Measurements from ENCODE around the gene PRR15.

GRCh38 chr7:29599026-29599425 is 35.4 kb downstream of the PRR15 start:
- TF ChIP-seq FOS (IDR thresholded peaks at IDR 0.05; ENCODE audit: low read depth, low read length), result no peak
- no peak for TF ChIP-seq USF2 (IDR thresholded peaks at IDR 0.05; ENCODE audit: low read depth, low read length)
- TF ChIP-seq CTCF (conservative IDR thresholded peaks at IDR 0.05; ENCODE audit: low read depth, low read length), result no peak
- TF ChIP-seq ELK1 (IDR thresholded peaks at IDR 0.05; ENCODE audit: borderline replicate concordance, low read depth, low read length), result no peak
- TF ChIP-seq POLR2A (IDR thresholded peaks at IDR 0.05; ENCODE audit: low read depth, low read length), result no peak
- no peak for TF ChIP-seq RCOR1 (IDR thresholded peaks at IDR 0.05; ENCODE audit: insufficient replicate concordance, low read length)
- TF ChIP-seq NFE2L2 (IDR thresholded peaks at IDR 0.05; ENCODE audit: low read depth, low read length), result no peak
- TF ChIP-seq MAFK (IDR thresholded peaks at IDR 0.05; ENCODE audit: low read depth, low read length), result no peak
- no peak for TF ChIP-seq BHLHE40 (IDR thresholded peaks at IDR 0.05; ENCODE audit: low read depth, low read length)
- TF ChIP-seq RFX5 (IDR thresholded peaks at IDR 0.05; ENCODE audit: low read depth, low read length), result no peak
- TF ChIP-seq SMC3 (IDR thresholded peaks at IDR 0.05; ENCODE audit: low read depth, low read length), result no peak
- TF ChIP-seq RAD21 (IDR thresholded peaks at IDR 0.05; ENCODE audit: low read length), result no peak
- no peak for TF ChIP-seq MAZ (IDR thresholded peaks at IDR 0.05; ENCODE audit: borderline replicate concordance, low read depth, low read length)
